Testis (tissue), 2 donors: Measurements from ENCODE around the gene ROBO1.

Source experiments
- POLR2A ChIP-seq: fragments of 450-650 bp; IDR thresholded peaks from one replicate; pipeline ENCODE4 v1.6.1; 2017; ENCODE audit warnings: antibody characterized with exemption, mild to moderate bottlenecking, moderate library complexity
- TF ChIP-seq, protein P1 (sequence below), 3 experiments: fragments of 450-650 bp in 2 of 3; fragments of 200-600 bp in 1 of 3; sonication (generic) in 1 of 3; IDR thresholded peaks; one replicate each; pipeline ENCODE4 v1.5.1; 2016 to 2019; ENCODE audit warnings: antibody characterized with exemption in 3 of 3, mild to moderate bottlenecking in 2 of 3, moderate library complexity in 1 of 3

GRCh38 chr3:78863306-78864203, 904.2 kb downstream of the ROBO1 start:
- TF ChIP-seq, protein P1, sequence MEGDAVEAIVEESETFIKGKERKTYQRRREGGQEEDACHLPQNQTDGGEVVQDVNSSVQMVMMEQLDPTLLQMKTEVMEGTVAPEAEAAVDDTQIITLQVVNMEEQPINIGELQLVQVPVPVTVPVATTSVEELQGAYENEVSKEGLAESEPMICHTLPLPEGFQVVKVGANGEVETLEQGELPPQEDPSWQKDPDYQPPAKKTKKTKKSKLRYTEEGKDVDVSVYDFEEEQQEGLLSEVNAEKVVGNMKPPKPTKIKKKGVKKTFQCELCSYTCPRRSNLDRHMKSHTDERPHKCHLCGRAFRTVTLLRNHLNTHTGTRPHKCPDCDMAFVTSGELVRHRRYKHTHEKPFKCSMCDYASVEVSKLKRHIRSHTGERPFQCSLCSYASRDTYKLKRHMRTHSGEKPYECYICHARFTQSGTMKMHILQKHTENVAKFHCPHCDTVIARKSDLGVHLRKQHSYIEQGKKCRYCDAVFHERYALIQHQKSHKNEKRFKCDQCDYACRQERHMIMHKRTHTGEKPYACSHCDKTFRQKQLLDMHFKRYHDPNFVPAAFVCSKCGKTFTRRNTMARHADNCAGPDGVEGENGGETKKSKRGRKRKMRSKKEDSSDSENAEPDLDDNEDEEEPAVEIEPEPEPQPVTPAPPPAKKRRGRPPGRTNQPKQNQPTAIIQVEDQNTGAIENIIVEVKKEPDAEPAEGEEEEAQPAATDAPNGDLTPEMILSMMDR (IDR thresholded peaks at IDR 0.05), result no peak
- TF ChIP-seq POLR2A, result no peak
